Breast epithelium (tissue), 4 donors: ENCODE results near the gene ERICH3. TPM values are rescaled to one million over a fixed set of nuclear protein-coding genes. Genes with fewer than 3 reads are reported as not detected.

Experiments used
- DNase-seq, 2 donors: peaks; one replicate each; pipeline ENCODE4 v3.0.0-alpha.2; 2019; ENCODE audit warnings: low spot score in 2 of 2
- H3K27ac ChIP-seq, 2 donors: fragments of 200-600 bp; sonication (generic) in 1 of 2; one replicate each; pipeline ENCODE4 v1.5.1; 2016 to 2019; ENCODE audit warnings: mild to moderate bottlenecking in 1 of 2
- H3K27me3 ChIP-seq, 2 donors: fragments of 200-600 bp; sonication (generic) in 1 of 2; one replicate each; pipeline versions ENCODE4 v1.5.1 to v1.6.0; 2017 to 2019; ENCODE audit warnings: control low read depth in 1 of 2, mild to moderate bottlenecking in 1 of 2
- H3K36me3 ChIP-seq: fragments of 200-600 bp; one replicate; pipeline ENCODE4 v1.5.1; 2019
- H3K4me1 ChIP-seq, 2 donors: fragments of 200-600 bp; sonication (generic); one replicate each; pipeline ENCODE4 v1.5.1; 2016 to 2019; ENCODE audit warnings: control low read depth in 1 of 2
- H3K4me3 ChIP-seq, 3 donors: fragments of 200-600 bp; sonication (generic); 1 replicate in 2 of 3; 2 replicates in 1 of 3; pipeline ENCODE4 v1.5.1; 2016 to 2019; ENCODE audit warnings: mild to moderate bottlenecking in 3 of 3, moderate library complexity in 2 of 3
- H3K9me3 ChIP-seq, 2 donors: fragments of 200-600 bp; sonication (generic) in 1 of 2; one replicate each; pipeline ENCODE4 v1.5.1; 2016 to 2019; ENCODE audit warnings: control low read depth in 1 of 2
- CTCF ChIP-seq, 3 donors: fragments of 450-650 bp; IDR thresholded peaks; one replicate each; pipeline ENCODE4 v1.5.1; 2016 to 2017; ENCODE audit warnings: antibody characterized with exemption in 3 of 3, mild to moderate bottlenecking in 3 of 3, moderate library complexity in 3 of 3
- POLR2A ChIP-seq: fragments of 450-650 bp; IDR thresholded peaks from one replicate; pipeline ENCODE4 v1.6.1; 2016; ENCODE audit warnings: antibody characterized with exemption, mild to moderate bottlenecking, moderate library complexity
- POLR2AphosphoS5 ChIP-seq, 3 donors: sonication (generic); formaldehyde crosslinking; IDR thresholded peaks; one replicate each; pipeline ENCODE4 v1.6.1; 2017; ENCODE audit warnings: antibody characterized with exemption in 3 of 3
- intact Hi-C: fragments of 100-400 bp; cut with DNase I; formaldehyde crosslinking; loops from one replicate; pipeline ENCODE4 v1.15.1; 2023; ENCODE audit warnings: low total_unique reads
- total RNA-seq, 3 donors: library from RNA; depleted of rRNA; stranded (reverse); fragments of >200 nt; gene quantifications; one replicate each; pipeline ENCODE4 v1.1.0, GENCODE V29; 2016

The ERICH3 gene
- total RNA-seq, 3 donors from 2014 or later: under 0.01 to 2.0 (median 0.29) TPM

- Histone ChIP-seq H3K36me3 (peaks cover 5% of the 10 kb centered on the region), H3K27me3 (no peaks in the 10 kb centered on the region), H3K4me3 (no peak overlapping the region), H3K9me3 (no peaks in the 10 kb centered on the region), H3K4me1 (no peaks in the 10 kb centered on the region), H3K27ac (no peak overlapping the region)
- DNase-seq: no peak
- intact Hi-C loops: no loop called here
- TF ChIP-seq POLR2A (no peak), POLR2AphosphoS5 (IDR thresholded peaks at IDR 0.05) (no peak), CTCF (IDR thresholded peaks at IDR 0.05) (no peak)
These were observed 44.3 kb downstream of the ERICH3 start for GRCh38 chr1:74629283-74629682.

GRCh38 chr1:74623716-74624115, 49.9 kb downstream of the ERICH3 start:
- Histone ChIP-seq H3K9me3 (no peaks in the 10 kb centered on the region), H3K27ac (no peak overlapping the region), H3K4me3 (no peak overlapping the region), H3K4me1 (no peaks in the 10 kb centered on the region), H3K36me3 (no peaks in the 10 kb centered on the region), H3K27me3 (no peaks in the 10 kb centered on the region)
- no peak for DNase-seq
- intact Hi-C loops: no loop called here
- TF ChIP-seq POLR2A (no peak), CTCF (IDR thresholded peaks at IDR 0.05) (no peak), POLR2AphosphoS5 (IDR thresholded peaks at IDR 0.05) (no peak)

GRCh38 chr1:74620242-74620641, 53.4 kb downstream of the ERICH3 start:
- intact Hi-C loops: no loop called here
- TF ChIP-seq CTCF (IDR thresholded peaks at IDR 0.05) (no peak), POLR2A (no peak), POLR2AphosphoS5 (IDR thresholded peaks at IDR 0.05) (no peak)

GRCh38 chr1:74618974-74619373, 54.6 kb downstream of the ERICH3 start:
- no peak overlapping the region for H3K4me3 ChIP-seq
- TF ChIP-seq POLR2AphosphoS5 (IDR thresholded peaks at IDR 0.05) (no peak), CTCF (IDR thresholded peaks at IDR 0.05) (no peak), POLR2A (no peak)

More at GRCh38 chr1:74620242-74620641, 53.4 kb downstream of the ERICH3 start:
- H3K4me3 ChIP-seq: no peak overlapping the region
- no peaks in the 10 kb centered on the region for H3K27me3 ChIP-seq
- H3K4me1 ChIP-seq: no peaks in the 10 kb centered on the region
- no peaks in the 10 kb centered on the region for H3K9me3 ChIP-seq
- no peak for DNase-seq
- no peaks in the 10 kb centered on the region for H3K36me3 ChIP-seq
- H3K27ac ChIP-seq: no peak overlapping the region

GRCh38 chr1:74613894-74614293, 59.7 kb downstream of the ERICH3 start:
- H3K4me1 ChIP-seq: no peaks in the 10 kb centered on the region

More at GRCh38 chr1:74618974-74619373, 54.6 kb downstream of the ERICH3 start:
- H3K9me3 ChIP-seq: no peaks in the 10 kb centered on the region
- H3K27me3 ChIP-seq: no peaks in the 10 kb centered on the region
- H3K4me1 ChIP-seq: no peaks in the 10 kb centered on the region
- no peak overlapping the region for H3K27ac ChIP-seq
- DNase-seq: no peak
- intact Hi-C loops: no loop called here
- no peaks in the 10 kb centered on the region for H3K36me3 ChIP-seq

More at GRCh38 chr1:74613894-74614293, 59.7 kb downstream of the ERICH3 start:
- Histone ChIP-seq H3K4me3 (no peak overlapping the region), H3K9me3 (no peaks in the 10 kb centered on the region), H3K27ac (no peak overlapping the region), H3K36me3 (no peaks in the 10 kb centered on the region), H3K27me3 (no peaks in the 10 kb centered on the region)
- no peak for DNase-seq
- intact Hi-C loops: no loop called here
- TF ChIP-seq CTCF (IDR thresholded peaks at IDR 0.05) (no peak), POLR2A (no peak), POLR2AphosphoS5 (IDR thresholded peaks at IDR 0.05) (no peak)
